Measurements from ENCODE around the gene SYMPK.

SYMPK gene

GRCh38 chr19:45852983-45853382 lies 10.0 kb downstream of the SYMPK start:
- DNase-seq (ENCODE audit: low read depth in 1 of 2, low spot score in 1 of 2) = peak in 1 of 2 experiments; percentile 78
- in situ Hi-C loops (cut with HindIII; ENCODE audit: low pct_unique_long_range_greater_than_20kb, low sequenced_read_pairs) = no loop called here

DNA sequence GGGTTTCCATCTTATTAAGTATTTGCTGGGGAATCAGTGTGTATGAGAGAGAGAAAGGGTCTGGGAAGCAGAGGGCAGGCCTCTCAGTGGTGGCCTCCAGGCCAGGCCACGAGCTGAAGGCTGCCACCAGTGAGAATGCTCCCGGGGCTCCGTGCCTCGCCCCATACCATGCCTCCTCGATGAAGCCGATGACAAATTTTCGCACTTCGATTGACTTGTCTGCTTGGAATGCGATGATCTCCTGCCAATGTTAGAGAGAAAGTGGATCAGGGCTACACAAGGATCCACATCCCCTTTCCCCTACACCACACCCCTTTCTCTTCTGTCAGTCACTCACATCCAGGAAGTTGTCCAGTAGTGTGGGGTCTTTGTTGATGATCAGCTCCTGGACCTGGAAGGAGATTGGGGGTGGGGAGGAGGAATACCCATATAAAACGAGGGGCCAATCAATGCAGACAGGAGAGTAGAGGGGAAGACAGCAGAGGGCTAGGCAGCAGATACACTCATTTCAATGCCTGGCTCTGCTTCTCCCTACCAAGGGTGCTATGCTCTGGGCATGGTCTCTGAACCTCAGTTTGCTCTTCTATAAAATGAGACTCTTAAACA lies 10.7 kb downstream of the SYMPK start:
- no peak for DNase-seq (ENCODE audit: low read depth in 1 of 2, low spot score in 1 of 2)
- no peak for TF ChIP-seq JUND (IDR thresholded peaks at IDR 0.05; ENCODE audit: low read depth)
- in situ Hi-C loops (cut with HindIII; ENCODE audit: low pct_unique_long_range_greater_than_20kb, low sequenced_read_pairs) = no loop called here

More at GRCh38 chr19:45852983-45853382, 10.0 kb downstream of the SYMPK start:
- TF ChIP-seq JUND (IDR thresholded peaks at IDR 0.05; ENCODE audit: low read depth) = no peak

- peak; percentile 18 to 31 for DNase-seq (ENCODE audit: low read depth in 1 of 2, low spot score in 1 of 2)
- TF ChIP-seq JUND (IDR thresholded peaks at IDR 0.05; ENCODE audit: low read depth) = no peak
- in situ Hi-C loops (cut with HindIII; ENCODE audit: low pct_unique_long_range_greater_than_20kb, low sequenced_read_pairs) = no loop called here
Observed at GRCh38 chr19:45848922-45849321, 14.0 kb downstream of the SYMPK start.

DNA sequence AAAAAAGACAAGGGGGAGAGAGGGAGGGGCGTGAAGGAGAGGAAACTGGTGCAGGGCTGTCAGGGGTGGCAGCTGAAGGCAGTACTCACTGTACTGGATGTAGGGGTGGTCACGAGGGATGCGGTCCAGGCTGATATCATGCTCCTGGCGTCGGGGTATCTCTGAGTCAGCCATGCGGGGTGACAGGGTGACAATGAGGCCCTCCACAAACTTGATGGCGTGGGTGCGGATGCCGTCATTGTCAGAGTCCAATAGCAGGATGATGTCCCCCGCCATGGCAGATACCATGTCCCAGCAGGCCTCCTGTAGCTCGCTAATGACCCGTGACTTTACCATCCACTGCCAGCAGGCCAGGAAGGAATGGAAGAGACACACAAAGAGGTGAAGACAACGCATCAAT lies 15.3 kb downstream of the SYMPK start:
- no peak for DNase-seq (ENCODE audit: low read depth in 1 of 2, low spot score in 1 of 2)
- in situ Hi-C loops (cut with HindIII; ENCODE audit: low pct_unique_long_range_greater_than_20kb, low sequenced_read_pairs) = no loop called here
- no peak for TF ChIP-seq JUND (IDR thresholded peaks at IDR 0.05; ENCODE audit: low read depth)

GRCh38 chr19:45842198-45842597 lies 20.7 kb downstream of the SYMPK start:
- in situ Hi-C loops (cut with HindIII; ENCODE audit: low pct_unique_long_range_greater_than_20kb, low sequenced_read_pairs) = no loop called here
- no peak for DNase-seq (ENCODE audit: low read depth in 1 of 2, low spot score in 1 of 2)

GRCh38 chr19:45834970-45835369 lies 28.0 kb downstream of the SYMPK start:
- in situ Hi-C loops (cut with HindIII; ENCODE audit: low pct_unique_long_range_greater_than_20kb, low sequenced_read_pairs) = no loop called here
- DNase-seq (ENCODE audit: low read depth in 1 of 2, low spot score in 1 of 2) = no peak
- TF ChIP-seq JUND (IDR thresholded peaks at IDR 0.05; ENCODE audit: low read depth) = no peak

More at GRCh38 chr19:45842198-45842597, 20.7 kb downstream of the SYMPK start:
- no peak for TF ChIP-seq JUND (IDR thresholded peaks at IDR 0.05; ENCODE audit: low read depth)

DNA sequence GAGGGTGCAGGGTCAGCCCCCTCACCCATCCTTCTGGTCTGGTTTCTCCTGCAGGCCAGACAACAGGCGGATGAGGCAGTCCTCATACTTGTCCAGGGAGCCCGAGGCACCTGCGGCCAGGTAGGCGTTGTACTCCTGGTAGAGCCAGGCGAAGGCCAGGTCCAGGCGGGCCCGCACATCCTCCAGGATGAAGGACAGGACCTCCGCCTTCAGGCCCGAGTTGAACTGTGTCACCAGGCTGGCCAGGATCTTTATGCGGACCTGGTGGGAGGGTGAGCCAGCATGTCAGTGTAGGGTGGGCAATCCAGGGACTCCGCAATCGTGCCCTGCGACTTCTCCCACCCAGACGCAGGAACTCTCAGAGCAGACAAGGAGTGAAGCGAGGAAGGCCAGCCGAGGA lies 34.0 kb downstream of the SYMPK start:
- in situ Hi-C loops (cut with HindIII; ENCODE audit: low pct_unique_long_range_greater_than_20kb, low sequenced_read_pairs) = no loop called here
- DNase-seq (ENCODE audit: low read depth in 1 of 2, low spot score in 1 of 2) = no peak
- no peak for TF ChIP-seq JUND (IDR thresholded peaks at IDR 0.05; ENCODE audit: low read depth)

- in situ Hi-C loops (cut with HindIII; ENCODE audit: low pct_unique_long_range_greater_than_20kb, low sequenced_read_pairs) = no loop called here
- TF ChIP-seq JUND (IDR thresholded peaks at IDR 0.05; ENCODE audit: low read depth) = no peak
- DNase-seq (ENCODE audit: low read depth in 1 of 2, low spot score in 1 of 2) = no peak
Observed at GRCh38 chr19:45828523-45828922, 34.4 kb downstream of the SYMPK start.

- in situ Hi-C loops (cut with HindIII; ENCODE audit: low pct_unique_long_range_greater_than_20kb, low sequenced_read_pairs) = no loop called here
- no peak for TF ChIP-seq JUND (IDR thresholded peaks at IDR 0.05; ENCODE audit: low read depth)
- DNase-seq (ENCODE audit: low read depth in 1 of 2, low spot score in 1 of 2) = no peak
Observed at GRCh38 chr19:45827459-45828093, 35.4 kb downstream of the SYMPK start.

DNA sequence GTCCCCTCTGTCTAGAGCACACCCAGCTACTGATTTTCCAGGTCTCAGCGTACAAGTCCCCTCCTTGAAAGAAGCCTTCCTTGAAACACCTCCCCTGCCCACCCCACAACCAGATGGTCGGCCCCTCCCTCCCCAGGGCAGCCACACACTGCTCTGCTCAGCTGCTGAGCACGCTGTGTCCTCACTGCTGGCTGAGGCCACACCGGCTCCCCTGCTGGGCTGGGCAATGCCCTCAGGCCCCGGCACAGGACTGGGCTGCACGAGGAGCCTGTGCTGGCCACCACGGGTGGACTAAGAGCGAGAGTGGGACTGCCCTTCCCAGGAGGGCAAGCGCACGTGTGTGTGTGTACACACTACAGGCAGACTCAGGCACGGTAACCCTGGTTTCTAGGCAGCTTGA lies 36.0 kb downstream of the SYMPK start:
- DNase-seq (ENCODE audit: low read depth in 1 of 2, low spot score in 1 of 2) = no peak
- in situ Hi-C loops (cut with HindIII; ENCODE audit: low pct_unique_long_range_greater_than_20kb, low sequenced_read_pairs) = no loop called here
- TF ChIP-seq JUND (IDR thresholded peaks at IDR 0.05; ENCODE audit: low read depth) = no peak

GRCh38 chr19:45825917-45826893 lies 36.7 kb downstream of the SYMPK start:
- no peak for DNase-seq (ENCODE audit: low read depth in 1 of 2, low spot score in 1 of 2)
- no peak for TF ChIP-seq JUND (IDR thresholded peaks at IDR 0.05; ENCODE audit: low read depth)
- in situ Hi-C loops (cut with HindIII; ENCODE audit: low pct_unique_long_range_greater_than_20kb, low sequenced_read_pairs) = no loop called here

- in situ Hi-C loops (cut with HindIII; ENCODE audit: low pct_unique_long_range_greater_than_20kb, low sequenced_read_pairs) = no loop called here
- DNase-seq (ENCODE audit: low read depth in 1 of 2, low spot score in 1 of 2) = no peak
- TF ChIP-seq JUND (IDR thresholded peaks at IDR 0.05; ENCODE audit: low read depth) = no peak
Observed at GRCh38 chr19:45825263-45825605, 37.7 kb downstream of the SYMPK start.
